ENCODE measurements around the gene CAMK2D.
A peak's percentile ranks its signal among the peaks of the same experiment; 100 is the strongest.

Gene CAMK2D

GRCh38 chr4:113576947-113577678 is 184.4 kb downstream of the CAMK2D start:
- DNase-seq (ENCODE audit: extremely low read depth in 1 of 2, low read depth in 1 of 2), result no peak

DNA sequence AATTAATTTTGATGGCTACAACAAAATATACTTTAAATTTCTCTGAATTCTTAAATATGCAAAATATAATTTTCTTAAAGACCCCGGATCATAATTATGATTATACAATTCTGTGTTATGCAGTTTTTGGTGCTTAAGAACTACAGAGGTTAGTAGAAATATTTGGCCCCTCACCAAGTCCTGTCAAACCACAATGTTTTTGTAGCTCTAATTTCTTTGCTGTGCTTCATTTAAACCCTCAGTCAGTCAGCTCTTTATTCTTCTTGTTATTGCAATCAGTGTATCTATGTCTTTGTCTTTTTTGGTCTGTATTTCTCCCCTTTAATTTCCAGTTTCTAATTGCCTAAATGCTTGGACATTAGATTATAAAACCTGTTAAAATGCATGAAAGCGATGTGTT is 186.1 kb downstream of the CAMK2D start:
- DNase-seq (ENCODE audit: extremely low read depth in 1 of 2, low read depth in 1 of 2), result no peak

GRCh38 chr4:113574636-113575103 is 186.9 kb downstream of the CAMK2D start:
- DNase-seq (ENCODE audit: extremely low read depth in 1 of 2, low read depth in 1 of 2), result no peak

DNA sequence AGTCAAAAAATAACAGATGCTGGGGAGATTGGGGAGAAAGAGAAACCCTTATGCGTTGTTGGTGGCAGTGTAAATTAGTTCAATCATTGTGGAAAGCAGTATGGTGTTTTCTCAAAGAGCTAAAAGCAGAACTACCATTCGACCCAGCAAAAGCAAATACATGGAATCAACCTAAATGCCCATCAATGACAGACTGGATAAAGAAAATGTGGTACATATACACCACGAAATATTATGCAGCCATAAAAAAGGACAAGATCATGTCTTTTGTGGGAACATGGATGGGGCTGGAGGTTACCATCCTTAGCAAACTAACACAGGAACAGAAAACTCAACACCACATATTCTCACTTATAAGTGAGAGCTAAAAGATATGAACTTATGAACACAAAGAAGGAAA is 188.9 kb downstream of the CAMK2D start:
- no peak for DNase-seq (ENCODE audit: extremely low read depth in 1 of 2, low read depth in 1 of 2)

GRCh38 chr4:113566015-113566795 is 195.3 kb downstream of the CAMK2D start:
- no peak for DNase-seq (ENCODE audit: extremely low read depth in 1 of 2, low read depth in 1 of 2)

DNA sequence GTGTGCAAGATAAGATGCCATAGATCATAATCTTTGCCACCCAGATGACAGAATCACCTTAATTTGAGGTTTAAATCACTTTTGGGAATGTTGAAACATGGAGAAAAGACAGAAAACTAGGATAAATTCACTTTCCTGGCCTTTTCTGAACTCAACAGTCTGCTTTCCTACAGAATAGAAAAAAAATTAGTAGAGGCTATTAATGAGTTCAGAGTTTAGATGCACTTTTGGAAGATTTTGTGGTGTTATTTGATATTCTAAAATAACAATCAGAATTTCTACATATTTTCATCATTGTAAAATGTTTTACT is 195.9 kb downstream of the CAMK2D start:
- no peak for DNase-seq (ENCODE audit: extremely low read depth in 1 of 2, low read depth in 1 of 2)

DNA sequence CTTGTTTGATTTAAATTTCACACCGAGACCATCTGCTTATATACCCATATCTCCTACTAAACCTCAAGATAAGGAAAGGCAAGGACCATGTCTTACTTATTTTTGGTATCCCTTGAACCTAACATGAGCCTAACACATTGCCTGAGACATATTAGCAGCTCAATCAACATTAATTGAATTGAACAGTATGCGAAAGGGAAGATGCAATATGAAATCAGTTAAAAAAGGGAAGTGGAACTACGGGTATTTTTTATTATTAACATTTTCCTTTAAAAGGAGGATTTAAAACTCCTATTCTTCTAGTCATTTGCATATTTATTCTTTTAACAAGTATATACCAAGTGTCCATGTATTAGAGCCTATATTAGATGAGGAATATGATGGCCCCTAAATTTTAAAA is 197.0 kb downstream of the CAMK2D start:
- DNase-seq (ENCODE audit: extremely low read depth in 1 of 2, low read depth in 1 of 2), result no peak

DNA sequence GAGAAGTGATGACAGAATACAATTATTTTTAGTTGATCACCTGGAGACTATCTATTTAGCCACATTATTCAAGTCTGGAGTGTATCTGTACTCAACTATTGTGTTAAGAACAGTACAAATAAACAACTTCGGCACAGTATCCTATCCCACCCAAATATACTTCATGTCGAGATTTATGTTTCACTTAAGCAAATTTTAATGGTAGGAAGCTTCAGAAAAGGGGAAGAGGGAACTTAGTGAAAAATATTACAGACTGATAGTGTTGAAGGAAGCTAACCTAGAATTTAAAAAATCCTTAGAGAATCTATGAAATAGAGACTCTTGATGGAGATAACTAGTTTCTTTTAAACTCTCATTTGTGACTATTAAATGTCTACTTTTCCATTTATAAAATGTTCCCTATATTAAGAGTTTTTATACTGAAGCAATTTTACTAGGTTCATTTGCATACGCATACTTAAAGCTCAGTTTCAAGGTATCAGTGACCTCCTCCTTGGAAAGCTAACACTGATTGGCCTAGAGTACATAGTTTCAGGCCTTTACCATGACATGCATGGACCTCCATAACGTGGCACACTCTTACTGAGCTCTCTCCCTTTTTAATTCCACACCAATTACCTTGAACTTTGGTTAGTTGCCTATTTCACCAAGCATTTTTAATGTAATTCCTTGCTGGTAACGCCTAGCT is 197.7 kb downstream of the CAMK2D start:
- no peak for DNase-seq (ENCODE audit: extremely low read depth in 1 of 2, low read depth in 1 of 2)

GRCh38 chr4:113561758-113562157 is 199.8 kb downstream of the CAMK2D start:
- DNase-seq (ENCODE audit: extremely low read depth in 1 of 2, low read depth in 1 of 2), result no peak

GRCh38 chr4:113561092-113561491 is 200.4 kb downstream of the CAMK2D start:
- no peak for DNase-seq (ENCODE audit: extremely low read depth in 1 of 2, low read depth in 1 of 2)

DNA sequence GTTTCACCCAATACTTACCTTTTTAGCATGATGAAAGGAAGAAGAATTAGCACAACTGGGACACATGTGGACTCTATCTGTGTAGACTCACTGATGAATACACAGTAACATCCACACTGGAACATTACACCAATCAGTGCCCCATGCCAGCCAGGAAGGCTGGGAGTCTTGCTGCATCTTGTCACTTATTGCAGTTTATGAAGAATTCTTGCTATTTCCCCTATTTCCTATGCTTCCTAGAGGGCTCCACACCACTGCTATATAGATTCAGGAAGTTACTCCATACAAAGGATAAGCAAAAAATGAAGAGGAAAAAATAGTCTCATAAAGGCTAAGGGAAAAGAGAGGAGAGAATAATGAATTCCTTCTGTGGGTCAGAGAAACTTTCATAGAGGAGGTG is 201.0 kb downstream of the CAMK2D start:
- DNase-seq (ENCODE audit: extremely low read depth in 1 of 2, low read depth in 1 of 2), result no peak

GRCh38 chr4:113559947-113560346 is 201.6 kb downstream of the CAMK2D start:
- no peak for DNase-seq (ENCODE audit: extremely low read depth in 1 of 2, low read depth in 1 of 2)

GRCh38 chr4:113556382-113557134 is 205.0 kb downstream of the CAMK2D start:
- DNase-seq (ENCODE audit: extremely low read depth in 1 of 2, low read depth in 1 of 2), result no peak

- no peak for DNase-seq (ENCODE audit: extremely low read depth in 1 of 2, low read depth in 1 of 2)
Observed at GRCh38 chr4:113555868-113556267, 205.7 kb downstream of the CAMK2D start.

DNA sequence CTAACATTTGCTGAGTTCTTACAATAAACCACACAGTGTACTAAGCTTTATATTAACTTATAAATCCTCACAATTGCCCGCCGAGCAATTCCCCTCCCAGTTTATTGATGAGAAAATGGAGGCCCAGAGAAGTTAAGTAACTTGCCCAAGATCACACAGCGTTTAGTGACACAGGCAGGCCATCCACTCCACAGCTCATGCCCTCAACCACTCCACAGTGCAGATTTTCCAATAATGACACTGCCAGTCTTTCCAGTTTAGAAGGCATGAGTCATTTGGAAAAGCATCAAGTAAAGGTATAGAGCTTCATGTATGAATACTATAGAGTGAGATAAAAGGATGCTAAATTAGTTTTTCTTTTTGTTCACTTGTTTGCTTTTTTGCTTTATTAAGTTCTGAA is 208.5 kb downstream of the CAMK2D start:
- DNase-seq (ENCODE audit: extremely low read depth in 1 of 2, low read depth in 1 of 2), result no peak

- DNase-seq (ENCODE audit: extremely low read depth in 1 of 2, low read depth in 1 of 2), result no peak
Observed at GRCh38 chr4:113550510-113550909, 211.0 kb downstream of the CAMK2D start.

DNA sequence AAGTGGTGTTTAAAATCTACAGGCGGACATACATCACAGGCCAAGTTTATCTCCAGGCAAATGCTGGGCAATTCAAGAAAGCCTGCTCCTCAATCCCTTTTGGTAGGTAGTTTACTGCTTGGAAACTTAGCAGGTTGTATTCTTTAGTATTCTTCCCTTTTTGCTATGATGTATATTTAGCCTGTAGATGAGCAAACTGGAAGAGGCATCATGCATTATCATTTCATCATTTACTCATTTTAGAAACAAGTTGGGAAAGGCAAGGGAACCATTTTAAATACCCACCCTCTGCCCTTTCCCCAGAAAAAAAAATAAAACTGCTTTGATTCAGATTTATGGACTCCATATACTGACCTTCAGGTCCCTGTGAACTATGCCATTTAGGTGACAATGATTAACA is 213.2 kb downstream of the CAMK2D start:
- DNase-seq (ENCODE audit: extremely low read depth in 1 of 2, low read depth in 1 of 2), result no peak

- peak; percentile 75 to 80 for DNase-seq (ENCODE audit: extremely low read depth in 1 of 2, low read depth in 1 of 2)
Observed at GRCh38 chr4:113547487-113548042, 214.0 kb downstream of the CAMK2D start.

DNA sequence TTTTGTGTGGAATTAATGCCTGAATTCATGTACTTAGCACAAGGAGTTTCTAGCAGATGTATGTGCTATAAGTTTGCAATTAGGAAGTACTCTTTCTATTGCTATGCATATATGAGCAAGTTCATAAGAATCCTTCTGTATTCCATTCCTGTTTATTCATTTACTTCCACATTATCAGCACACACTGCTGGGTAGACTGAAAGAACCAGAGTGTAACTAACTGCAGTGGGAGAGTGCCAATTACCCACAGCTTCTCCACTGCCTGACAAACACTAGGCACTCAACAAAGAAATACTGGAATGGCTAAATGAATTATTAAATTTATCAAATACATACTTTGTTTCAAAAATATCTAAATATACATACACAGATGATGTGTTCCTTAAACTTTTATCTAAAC is 219.6 kb downstream of the CAMK2D start:
- no peak for DNase-seq (ENCODE audit: extremely low read depth in 1 of 2, low read depth in 1 of 2)

DNA sequence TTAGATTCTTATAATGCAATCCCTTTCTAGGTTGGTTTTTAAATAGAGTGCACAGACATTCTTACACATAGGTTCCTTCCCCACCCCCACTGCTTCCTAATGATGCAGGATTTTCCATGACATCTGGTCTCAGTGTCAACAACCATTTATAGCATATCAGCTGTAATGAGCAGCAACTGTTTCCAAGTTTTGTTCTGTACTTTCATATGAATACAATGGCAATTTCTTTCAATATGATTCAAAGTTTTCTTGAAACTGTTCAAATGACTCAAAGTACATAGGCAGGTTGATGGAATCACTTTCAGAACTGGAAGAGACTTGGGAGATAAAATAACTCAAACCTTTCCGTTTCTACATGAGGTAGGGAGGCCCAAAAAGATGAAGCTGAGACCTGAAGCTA is 220.7 kb downstream of the CAMK2D start:
- no peak for DNase-seq (ENCODE audit: extremely low read depth in 1 of 2, low read depth in 1 of 2)

DNA sequence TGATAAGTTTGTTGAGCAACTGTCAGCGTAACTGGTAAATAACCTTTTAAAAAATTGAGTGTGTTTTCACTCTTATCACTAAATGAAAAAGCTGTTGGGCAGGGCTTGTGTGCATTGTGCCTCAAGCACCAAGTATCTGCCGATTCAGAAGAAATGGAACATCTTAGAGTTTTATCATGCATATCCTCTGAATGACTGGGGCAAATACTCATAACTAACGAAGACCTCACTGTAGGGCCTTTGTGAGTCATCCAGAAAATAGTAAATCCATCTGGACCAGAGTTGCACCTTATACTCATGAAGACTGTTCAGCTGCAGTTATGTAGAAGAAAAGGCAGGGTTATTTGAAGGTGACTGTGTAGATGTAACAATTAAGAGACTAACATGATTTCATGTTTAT is 222.1 kb downstream of the CAMK2D start:
- no peak for DNase-seq (ENCODE audit: extremely low read depth in 1 of 2, low read depth in 1 of 2)

Data from activated CD8-positive, alpha-beta memory T cell treated with anti-CD3 and anti-CD28 coated beads for 1 hour (primary cell).